ENCODE data around the gene B4GALT3.

Gene B4GALT3

DNA sequence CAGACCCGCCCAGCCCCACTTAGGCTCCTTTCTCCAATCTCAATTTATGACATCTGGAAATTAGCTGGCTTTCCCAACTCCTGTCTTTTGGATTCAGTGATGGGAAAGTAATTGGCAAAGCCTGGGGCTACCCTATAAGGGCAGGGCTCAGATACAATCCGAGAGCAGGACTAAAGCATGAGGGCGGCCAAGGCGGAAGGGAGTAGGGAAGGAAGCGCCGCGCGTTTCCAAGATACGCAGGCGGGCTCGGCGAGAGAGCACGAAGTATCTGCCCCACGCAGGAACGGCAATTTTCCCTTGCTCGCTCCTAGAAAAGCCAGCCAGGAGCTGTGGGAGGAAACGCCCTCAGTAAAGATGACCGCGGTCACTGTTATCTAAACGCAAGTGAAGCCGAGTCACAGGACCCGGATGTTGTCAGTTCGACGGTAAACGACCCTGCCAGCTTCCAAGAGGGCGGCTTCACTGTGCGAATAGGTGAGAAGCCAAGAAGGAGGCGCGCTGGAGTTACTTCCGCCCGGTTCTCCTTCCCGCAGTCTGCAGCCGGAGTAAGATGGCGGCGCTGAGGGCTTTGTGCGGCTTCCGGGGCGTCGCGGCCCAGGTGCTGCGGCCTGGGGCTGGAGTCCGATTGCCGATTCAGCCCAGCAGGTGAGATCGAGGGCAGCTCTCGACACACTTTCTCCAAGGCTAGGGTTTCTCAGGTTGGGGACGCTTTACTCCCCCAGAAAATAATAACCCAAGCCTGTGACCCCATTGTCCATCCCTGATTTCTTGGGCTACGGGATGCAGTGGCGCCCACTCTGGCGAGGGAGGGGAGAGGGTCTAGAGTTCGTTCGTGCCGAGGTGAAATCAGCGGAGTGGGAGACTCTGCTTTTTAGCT lies 24.8 kb upstream of the B4GALT3 start, which contains the start of gene NDUFS2:
NDUFS2 (plus strand) TSS at position 532 of the 877 bp plus-strand sequence; CDS start at position 551, 19 bp downstream.
- DNase-seq: peak; percentile 97 to 99

DNA sequence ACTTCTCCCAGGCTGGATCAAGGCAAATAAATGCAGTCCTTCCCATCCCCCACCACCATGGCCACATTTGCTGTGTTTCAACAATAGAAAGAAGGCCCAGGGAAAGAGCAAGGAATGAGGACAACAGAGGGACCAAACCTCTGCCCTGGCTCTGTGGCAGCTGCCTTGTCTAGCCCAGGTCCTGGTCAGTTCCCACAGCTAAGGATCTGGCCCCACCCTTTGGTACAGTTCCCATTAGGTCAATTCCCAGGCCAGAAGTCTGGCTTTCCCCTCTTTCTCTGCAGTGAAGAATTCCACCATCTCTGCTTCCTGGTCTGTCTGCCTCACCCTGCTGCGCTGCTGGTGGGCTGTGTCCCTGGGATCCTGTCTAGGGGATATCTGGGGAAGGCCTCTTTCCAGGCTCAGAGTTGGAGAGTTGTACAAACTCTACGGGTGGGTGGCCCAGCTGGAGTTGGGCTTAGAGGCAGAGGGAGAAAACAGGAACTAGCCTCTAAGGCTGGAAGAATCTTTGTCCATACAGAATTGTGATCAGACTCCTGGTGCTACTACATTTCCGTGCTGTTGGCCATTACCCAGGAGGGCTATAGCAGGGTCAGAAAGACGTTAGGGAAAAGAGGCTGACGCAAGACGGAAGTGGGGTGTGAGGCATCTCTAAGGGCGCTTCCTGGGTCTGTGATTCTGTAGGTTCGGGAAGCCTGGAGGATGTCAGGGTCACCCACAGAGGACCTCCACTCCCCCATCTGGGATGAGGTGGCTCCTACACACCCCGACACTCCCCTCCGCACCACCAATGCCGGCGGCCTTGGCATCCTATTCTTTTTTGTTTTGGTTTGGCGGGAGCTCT lies 23.9 kb upstream of the B4GALT3 start:
- DNase-seq: peak; percentile 29 to 61

DNA sequence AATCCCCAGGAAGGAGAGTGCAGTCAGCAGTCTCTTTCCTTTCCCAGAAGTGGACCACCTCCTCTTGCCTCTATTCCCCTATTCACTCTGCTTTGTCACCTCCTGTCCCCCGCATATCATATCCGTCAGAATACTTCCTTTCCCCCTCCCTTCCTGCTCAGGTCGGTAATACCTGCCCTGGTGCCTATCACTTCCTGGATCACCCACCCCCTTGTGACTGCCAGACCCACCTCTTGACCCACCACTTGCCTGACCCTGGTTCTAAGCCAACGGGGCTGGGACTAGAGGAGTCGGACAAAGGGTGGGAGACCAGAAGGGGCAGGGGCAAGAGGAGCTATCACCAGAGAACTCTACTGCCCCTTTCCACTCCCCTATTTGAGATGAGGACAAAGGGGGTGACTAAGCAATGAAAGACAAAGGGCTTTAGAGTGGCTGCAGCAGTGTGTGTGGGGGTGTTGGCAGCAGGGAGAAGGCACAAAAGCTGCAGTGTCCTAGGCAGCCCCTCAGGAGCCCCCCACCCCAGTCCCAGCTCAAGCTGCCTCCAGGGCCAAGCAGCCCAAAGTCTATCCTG lies 23.2 kb upstream of the B4GALT3 start:
- no peak for DNase-seq

DNA sequence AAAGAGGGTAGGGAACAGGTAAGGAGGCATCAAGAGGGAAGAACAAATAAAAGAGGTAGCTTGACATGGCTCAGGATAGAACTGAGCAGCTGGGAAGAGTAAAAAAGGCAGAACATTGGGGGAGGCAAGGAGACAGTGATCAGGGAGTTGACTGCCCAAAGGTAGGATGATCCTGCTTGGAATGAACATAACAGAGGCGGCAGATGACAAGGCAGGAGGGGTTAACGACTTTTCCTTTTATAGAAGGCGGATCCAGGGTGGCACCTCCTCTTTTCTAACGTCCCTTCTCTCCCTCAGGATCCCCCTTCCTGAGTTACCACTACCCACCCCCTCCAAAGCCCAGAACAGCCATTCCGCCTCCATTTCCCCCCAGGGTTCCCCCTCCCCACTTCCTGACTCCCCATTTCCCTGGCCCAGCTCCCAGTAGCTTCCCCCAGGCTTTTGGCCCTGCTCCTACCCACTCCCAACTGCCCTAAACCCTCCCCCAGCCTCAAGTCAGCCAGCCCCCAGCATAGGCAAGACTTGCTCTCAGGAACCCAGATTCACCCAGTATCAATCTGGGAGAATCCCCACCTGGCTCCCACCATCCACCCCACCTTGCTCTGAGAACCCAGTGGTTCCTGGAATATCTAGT lies 22.3 kb upstream of the B4GALT3 start:
- peak; percentile 38 to 54 for DNase-seq

DNA sequence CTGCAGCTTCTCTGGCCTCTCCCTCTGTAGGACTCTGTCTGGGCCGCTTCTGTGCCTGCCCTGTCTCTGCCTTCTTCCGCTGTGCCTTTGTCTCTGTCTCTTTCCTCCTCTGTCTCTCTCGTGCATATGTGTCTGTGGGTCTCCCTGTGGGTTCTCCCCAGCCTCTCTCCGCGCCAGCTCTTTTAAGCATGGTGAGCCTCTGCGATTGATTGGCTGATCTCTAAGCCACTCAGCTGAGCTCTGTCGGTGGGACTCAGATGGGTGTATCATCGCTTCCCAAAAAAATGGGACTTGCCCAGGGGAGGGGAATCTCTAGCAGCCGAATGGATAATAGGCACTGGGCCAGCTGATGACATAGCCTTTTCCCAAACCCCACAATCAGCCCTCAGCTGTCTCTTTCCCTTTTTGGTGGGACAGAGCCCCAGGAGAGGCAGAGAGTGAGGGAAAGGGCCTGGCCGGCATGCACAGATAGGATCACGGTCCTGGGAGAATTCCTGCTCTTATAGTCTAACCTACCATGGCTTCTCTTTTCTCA lies 21.7 kb upstream of the B4GALT3 start, which contains the start of gene ADAMTS4:
ADAMTS4 (minus strand) TSS at position 158 of the 535 bp plus-strand sequence. CDS start 427 bp downstream, outside the sequence.
- DNase-seq: peak; percentile 94 to 99

DNA sequence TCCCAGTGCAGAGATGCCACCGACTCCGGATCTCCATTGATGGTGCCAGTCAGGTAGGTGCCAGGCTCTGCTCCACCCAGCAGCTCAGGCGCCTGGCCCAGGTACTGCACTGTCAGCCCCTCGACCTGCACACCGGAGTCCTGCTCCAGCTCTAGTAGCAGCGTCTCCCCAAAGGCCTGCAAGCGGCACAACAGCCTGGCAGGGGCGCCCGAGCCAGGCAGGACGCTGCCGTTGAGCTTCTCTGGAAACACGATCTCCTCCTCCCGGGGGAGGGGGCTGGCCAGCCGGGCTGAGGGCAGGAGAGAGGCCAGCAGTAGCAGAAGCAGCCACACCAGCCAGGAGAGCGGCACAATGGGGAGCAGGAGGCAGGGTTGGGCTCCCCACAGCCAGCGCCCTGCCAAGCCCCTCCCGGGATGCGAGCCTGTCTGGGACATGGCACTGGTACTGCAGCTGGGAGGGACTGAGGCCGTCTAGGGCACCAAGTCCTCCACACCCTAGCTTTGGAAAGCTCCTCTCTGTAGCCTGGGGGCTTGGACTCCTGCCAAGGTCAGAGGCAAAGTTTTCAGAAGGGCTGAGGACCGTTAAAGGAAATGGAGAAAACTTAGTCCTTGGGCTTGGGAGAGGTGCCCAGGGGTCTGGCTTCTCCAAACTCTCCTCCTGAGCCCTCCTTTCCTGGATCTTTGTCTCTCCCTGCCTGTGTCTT lies 21.0 kb upstream of the B4GALT3 start:
- peak; percentile 75 to 81 for DNase-seq

DNA sequence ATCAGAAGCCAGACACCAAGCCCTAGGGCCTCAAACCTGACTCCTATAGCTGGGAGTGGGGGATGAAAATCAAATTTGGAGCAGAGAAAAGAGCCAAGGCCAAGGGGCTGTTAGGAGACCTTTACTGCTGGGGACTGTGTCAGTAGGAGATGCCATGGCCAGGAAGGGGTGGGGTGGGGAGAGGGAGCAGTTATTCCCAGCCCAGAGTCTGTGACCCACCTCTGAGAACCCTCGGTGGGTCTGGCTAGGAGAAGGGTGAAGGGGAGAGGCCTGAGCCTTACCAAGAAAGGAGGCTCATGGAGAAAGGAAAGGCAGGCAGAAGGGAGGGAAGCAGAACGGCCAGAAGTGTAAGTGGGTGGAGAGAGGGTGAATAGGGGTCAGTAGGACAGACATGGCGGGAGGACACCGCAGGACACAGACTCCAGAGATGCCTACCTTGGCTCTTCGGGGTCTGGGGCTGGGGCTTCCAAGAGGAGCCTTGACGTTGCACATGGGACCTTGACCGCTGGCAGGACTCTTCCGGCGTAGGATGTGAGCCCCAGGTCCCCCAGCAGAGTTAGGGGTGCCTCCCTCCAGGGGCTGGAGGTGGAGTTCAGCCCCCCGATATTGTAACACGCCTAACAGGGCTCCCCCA lies 20.4 kb upstream of the B4GALT3 start:
- no peak for DNase-seq

DNA sequence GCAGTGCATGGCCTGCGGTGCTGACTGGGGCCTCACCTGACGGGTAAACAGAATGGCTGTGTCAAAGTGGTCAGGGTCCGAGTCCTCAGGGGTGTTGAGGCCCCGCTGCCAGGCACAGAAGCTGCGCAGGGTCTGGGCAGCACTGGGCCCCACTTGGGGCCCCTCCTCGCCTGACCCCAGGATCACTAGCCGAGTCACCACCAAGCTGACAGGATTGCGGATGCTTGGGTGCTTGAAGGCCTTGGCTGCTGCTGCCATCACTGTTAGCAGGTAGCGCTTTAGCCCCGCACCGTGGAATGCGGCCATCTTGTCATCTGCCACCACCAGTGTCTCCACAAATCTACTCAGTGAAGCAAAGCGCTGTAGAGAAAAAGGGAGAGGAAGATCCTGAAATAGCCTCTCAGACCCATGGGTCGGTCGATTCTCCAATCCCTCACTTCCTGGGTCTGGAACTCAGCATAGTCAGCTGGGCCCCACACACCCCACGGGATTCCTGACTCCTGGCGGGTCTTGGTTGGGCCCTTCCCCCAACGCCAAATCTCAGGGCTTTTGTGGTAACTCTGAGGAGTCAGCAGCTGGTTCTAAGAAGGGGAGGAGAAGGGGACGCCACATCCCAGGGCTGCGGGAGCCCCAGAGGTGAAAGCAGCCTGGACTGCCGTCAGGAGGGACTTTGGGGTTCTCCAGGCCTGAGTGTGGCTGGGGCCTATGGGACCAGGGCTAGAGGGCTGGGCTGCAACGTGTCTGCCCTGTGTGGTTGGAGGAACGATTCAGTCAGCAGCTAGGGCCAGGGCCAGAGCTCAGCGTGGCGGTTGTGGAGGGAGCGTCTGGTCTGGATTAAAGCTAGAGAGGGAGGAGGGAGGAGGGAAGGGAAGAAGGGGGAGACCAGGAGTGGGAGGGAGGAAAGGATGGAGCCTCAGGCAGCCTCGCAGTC lies 19.5 kb upstream of the B4GALT3 start:
- DNase-seq: peak in 1 of 2 experiments; percentile 38

DNA sequence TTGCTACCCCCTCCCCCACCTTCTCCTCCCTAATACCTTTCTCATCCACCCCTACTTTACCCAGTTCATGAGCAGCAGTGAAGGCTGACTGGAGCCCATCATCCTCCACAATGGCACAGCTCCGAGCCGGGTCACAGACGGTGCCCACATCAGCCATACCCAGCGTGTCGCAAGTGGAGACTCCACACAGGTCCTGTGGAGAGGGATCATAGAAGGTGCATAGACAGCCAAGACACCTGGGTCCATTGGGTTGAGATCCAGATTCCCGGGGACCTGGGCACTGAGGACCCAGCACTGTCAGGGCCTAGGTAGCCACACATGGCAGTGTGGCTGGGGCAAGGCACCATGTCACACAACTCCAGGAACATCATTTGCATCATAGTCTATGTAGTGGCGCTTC lies 18.8 kb upstream of the B4GALT3 start:
- DNase-seq: no peak

DNA sequence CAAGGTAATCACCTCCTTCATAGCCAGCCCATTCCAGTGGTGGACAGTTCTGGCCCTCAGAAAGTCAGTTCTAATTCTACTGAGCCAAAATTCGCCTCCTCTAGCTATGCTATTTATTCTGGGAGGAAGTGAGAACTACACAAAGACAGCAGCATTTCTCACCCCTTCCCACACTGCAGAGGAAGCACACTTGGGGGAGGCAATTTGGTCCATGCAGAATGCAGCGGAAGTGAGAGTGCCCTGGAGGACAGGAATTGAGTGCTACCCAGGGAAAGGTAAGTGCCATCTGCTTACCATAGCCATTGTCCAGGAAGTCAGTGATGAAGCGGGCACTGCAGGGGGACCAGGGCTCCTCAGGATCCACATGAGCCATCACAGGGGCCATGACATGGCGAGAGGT lies 17.9 kb upstream of the B4GALT3 start:
- no peak for DNase-seq

DNA sequence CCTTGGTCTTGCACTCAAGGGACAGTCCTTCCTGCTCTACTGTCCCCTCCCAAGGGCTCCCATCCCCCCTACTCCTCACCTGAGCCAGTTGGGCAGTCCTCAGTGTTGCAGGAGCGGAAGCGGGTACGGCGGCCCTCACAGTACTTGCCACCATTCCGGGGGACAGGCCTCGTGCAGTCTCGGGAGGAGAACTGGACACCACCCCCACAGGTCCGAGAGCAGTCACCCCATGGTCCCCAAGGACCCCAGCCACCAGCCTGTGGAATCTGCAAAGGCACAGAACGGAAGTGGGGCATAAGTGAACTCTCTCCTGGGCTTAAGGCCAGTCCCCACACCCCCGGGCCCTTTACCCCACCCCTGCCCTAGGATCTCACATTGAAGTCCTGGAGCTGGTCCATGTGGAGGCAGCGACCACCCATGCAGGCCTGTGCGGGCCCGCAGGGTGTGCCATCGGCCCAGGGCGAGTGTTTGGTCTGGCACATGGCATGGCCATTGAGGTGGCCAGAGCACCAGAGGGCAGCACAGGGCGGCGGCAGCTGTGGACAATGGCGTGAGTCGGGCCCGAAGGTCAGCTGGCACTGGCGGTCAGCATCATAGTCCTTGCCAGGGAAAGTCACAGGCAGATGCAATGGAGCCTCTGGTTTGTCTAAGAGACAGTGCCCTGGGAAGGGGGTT lies 16.4 kb upstream of the B4GALT3 start:
- DNase-seq: no peak

DNA sequence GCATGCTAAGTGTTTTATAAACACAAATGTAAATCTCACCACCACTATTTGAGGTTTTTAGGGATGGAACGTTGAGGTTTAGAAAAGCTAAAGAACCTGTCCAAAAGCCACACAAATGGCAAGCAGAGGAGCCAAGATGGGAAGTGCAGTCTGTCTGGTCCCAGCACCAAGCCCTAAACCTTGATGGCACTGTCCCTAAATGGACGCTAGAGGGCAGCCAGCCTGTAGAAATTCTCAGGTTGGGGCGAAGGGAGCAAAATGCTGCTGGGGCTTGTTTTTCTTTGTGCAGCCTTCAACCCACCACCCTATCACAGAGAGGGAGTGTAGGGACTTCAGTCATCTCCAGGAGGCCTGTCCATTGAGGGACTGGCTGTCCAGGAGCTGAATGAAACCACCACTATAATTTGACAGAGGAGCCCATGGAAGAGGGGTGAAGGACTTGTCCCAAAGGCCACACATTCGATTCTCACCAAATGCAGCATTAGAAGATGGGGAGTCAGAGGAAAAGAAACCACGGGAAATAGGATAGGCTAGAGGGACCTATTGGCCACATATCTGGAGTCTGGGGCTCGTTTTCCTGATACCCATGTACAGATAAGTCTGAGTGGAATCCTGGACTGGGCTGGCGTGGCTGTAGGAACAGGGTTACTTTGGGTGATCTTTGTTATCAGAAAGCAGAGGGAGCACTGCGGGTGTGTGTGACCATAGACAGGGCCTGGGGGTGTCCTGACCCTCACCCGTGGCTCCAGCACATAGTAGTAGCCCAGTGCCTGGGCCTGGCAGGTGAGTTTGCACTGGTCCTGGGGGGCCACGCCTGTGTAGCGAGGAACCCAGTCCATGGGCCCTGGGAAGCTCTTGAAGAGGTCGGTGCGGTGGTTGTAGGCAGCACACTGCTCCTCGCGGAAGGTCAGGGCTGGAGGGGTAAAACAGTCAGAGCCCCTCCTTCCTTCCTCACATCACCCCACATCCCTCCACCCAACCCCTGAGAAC lies 15.5 kb upstream of the B4GALT3 start:
- peak; percentile 64 to 80 for DNase-seq

DNA sequence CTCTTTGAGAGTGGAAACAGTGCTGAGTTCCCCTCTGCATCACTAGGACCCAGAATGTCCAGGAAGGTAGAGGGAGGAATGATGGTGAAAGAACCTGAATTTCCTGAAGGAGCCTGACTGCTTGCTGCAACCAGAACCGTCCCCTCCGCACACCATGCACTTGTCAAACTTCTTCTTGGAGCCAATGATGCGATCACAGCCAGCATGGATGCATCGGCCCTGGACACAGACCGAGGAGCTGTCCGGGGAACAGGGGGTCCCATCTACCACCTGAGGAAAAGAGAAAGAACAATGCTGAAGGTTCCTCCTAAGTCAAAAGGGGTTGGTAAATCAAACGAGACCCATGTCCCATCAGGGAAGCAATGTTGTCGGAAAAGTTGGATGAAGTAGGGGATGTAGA lies 14.7 kb upstream of the B4GALT3 start:
- no peak for DNase-seq

DNA sequence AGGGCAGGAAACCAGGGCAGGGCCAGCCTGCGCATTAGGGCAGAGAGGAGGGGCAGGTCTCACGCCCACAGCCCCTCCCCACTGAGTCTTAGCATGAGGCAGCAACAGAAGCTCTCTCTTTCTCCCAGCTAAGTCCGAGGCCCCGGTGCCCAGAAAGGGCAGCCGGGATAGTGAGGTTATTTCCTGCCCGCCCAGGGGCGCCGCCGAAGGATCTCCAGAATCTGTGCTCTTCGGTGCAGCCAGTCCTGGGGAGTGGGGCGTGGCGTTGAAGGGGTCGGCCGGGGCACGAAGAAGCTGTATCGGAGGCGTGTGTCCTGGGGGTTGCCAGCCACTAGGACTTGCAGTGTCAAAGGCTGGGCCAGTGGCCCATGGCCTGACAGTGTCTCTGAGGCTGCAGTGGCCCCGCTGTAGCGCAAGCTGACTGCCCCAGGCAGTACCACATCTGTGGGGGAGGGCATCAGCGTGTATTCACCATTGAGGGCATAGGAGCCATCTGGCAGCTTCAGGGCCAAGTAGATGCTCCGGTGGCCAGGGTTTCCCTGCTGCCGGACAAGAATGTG lies 13.7 kb upstream of the B4GALT3 start:
- DNase-seq: no peak

DNA sequence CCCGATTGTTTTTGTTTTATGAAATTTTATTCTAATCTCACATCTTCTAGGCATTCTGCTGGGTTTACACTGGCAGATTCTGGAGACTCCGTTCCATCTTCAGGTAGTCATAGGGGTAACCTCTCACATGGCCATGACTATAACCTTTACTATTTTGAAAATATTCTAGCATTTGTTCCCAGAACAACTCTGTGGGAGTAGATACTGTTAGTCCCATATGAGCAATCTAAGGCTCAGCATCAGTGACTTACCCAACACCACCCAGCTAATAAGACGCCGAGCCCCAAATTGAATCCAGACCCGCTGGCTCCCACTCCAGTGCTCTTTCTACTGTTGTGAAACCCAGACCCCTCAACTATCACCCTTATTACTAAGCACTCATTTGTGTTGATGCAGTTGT lies 11.7 kb upstream of the B4GALT3 start:
- no peak for DNase-seq

DNA sequence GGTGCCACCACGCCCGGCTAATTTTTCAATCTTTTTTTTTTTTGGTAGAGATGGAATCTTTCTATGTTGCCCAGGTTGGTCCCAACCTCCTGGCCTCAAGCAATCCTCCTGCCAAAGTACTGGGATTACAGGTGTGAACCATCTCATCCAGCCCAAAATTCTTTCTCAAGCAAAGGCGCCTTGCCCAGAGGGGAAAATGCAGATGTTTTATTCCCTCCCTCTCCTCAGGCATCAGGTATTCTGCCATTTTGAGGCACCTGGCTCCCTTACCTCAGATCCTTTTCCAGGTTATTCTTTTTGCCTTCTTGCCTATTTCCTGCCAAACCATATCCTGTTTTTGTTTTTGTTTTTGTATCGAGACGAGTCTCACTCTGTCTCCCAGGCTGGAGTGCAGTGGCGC lies 11.1 kb upstream of the B4GALT3 start:
- DNase-seq: no peak

DNA sequence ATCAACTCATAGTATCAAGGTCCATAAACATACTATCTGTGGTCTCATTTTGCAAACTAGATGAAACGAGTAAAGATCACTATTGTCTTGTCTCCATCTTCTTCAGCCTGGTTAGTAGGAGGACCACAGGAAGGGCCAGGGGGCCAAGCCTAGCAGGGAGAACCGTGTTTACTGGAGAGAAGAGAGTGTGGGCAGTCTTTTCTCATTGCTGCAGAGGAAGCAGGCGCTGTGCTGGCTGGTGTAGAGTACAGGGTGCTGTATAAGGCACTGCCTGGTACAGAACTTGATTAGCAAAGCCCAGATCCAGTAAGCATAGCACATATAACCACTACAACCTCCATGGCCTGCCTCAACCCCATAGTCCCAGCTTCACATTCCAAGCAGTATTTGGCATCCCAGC lies 10.0 kb upstream of the B4GALT3 start:
- DNase-seq: no peak

DNA sequence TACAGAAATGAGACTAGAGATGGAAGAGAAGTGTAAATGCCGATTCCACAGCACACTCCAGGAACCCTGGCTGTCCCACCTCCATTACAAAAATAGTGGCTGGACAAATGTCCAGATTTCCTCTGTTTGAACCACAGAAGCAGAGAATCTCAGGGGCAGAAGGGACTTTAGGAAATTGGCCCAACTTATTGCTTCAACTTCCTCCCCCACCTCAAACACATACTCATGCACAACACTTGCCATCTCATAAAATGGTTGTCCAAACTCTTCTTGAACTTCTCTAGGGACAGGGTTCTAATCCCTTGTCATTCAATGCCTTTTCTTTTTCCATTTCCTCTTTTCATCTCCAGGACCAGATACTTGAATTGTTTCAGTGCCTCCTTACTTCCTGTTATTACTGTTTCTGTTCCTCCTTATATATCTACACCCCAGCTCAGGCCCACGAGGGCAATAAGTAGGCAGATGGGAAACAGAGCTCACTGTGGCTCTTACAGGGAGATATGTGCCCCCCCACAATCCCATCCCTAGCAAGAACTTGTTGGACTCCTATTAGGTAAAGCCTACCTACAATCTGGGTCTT lies 8.5 kb upstream of the B4GALT3 start:
- DNase-seq: no peak
